Tibial nerve (tissue), 4 donors: ENCODE results near the gene ACP2. TPM values are rescaled to one million over a fixed set of nuclear protein-coding genes. Genes with fewer than 3 reads are reported as not detected.

ENCODE experiments used
- DNase-seq, 2 donors: peaks; one replicate each; pipeline ENCODE4 v3.0.0-alpha.2; 2019; ENCODE audit warnings: low spot score in 2 of 2
- H3K27ac ChIP-seq, 4 donors: fragments of 200-600 bp; sonication (generic) in 3 of 4; one replicate each; pipeline ENCODE4 v1.5.1; 2017 to 2019; ENCODE audit warnings: mild to moderate bottlenecking in 1 of 4
- H3K27me3 ChIP-seq, 2 donors: fragments of 200-600 bp; sonication (generic) in 1 of 2; one replicate each; pipeline versions ENCODE4 v1.5.1 to v1.6.0; 2017 to 2019
- H3K36me3 ChIP-seq, 3 donors: fragments of 200-600 bp; sonication (generic); one replicate each; pipeline ENCODE4 v1.5.1; 2018 to 2019
- H3K4me1 ChIP-seq, 4 donors: fragments of 200-600 bp; sonication (generic) in 3 of 4; one replicate each; pipeline ENCODE4 v1.5.1; 2017 to 2019
- H3K4me3 ChIP-seq, 4 donors: fragments of 200-600 bp; sonication (generic) in 3 of 4; one replicate each; pipeline ENCODE4 v1.5.1; 2017 to 2019; ENCODE audit warnings: mild to moderate bottlenecking in 1 of 4, moderate library complexity in 1 of 4
- H3K9me3 ChIP-seq, 4 donors: fragments of 200-600 bp; sonication (generic) in 3 of 4; one replicate each; pipeline ENCODE4 v1.5.1; 2017 to 2019
- CTCF ChIP-seq, 5 experiments: fragments of 200-600 bp in 3 of 5; fragments of 450-650 bp in 2 of 5; sonication (generic) in 3 of 5; IDR thresholded peaks; one replicate each; pipeline ENCODE4 v1.5.1; 2016 to 2019; ENCODE audit warnings: antibody characterized with exemption in 5 of 5, mild to moderate bottlenecking in 3 of 5, moderate library complexity in 2 of 5
- EP300 ChIP-seq, 2 donors: sonication (generic); formaldehyde crosslinking; IDR thresholded peaks; one replicate each; pipeline ENCODE4 v1.6.1; 2017; ENCODE audit warnings: antibody characterized with exemption in 2 of 2, mild to moderate bottlenecking in 1 of 2
- POLR2A ChIP-seq, 2 donors: fragments of 450-650 bp; IDR thresholded peaks; one replicate each; pipeline ENCODE4 v1.6.1; 2017; ENCODE audit warnings: antibody characterized with exemption in 2 of 2, mild to moderate bottlenecking in 2 of 2, moderate library complexity in 2 of 2
- WGBS, 2 donors: methylation state at CpG; one replicate each; pipeline ENCODE4 v1.1.5; 2018; 5-methylcytosine and 5-hydroxymethylcytosine counted together
- total RNA-seq, 4 donors: library from RNA; depleted of rRNA; stranded (reverse); fragments of >200 nt; gene quantifications; one replicate each; pipeline ENCODE4 v1.1.0, GENCODE V29; 2016

The ACP2 gene
- total RNA-seq, 4 donors from 2014 or later = 38.5 to 88.1 (median 58.8) TPM

GRCh38 chr11:47285969-47286770, 37.6 kb upstream of the ACP2 start:
- H3K4me3 ChIP-seq = no peak overlapping the region
- 91 to 95% methylated on average over 13 of the region's 13 CpGs for WGBS, 2 donors
- no peaks in the 10 kb centered on the region for H3K9me3 ChIP-seq
- DNase-seq = no peak
- H3K27me3 ChIP-seq = no peaks in the 10 kb centered on the region
- peaks cover 17 to 99% (median 52%) of the 10 kb centered on the region in 3 donors for H3K36me3 ChIP-seq
- H3K27ac ChIP-seq = no peak overlapping the region
- H3K4me1 ChIP-seq = no peaks in the 10 kb centered on the region
- TF ChIP-seq EP300 (IDR thresholded peaks at IDR 0.05) (no peak), CTCF (IDR thresholded peaks at IDR 0.05) (no peak), POLR2A (IDR thresholded peaks at IDR 0.05) (no peak)

GRCh38 chr11:47284151-47284550, 35.5 kb upstream of the ACP2 start:
- Histone ChIP-seq H3K4me3 (no peak overlapping the region), H3K9me3 (no peaks in the 10 kb centered on the region), H3K36me3 (peaks cover 13 to 99% (median 57%) of the 10 kb centered on the region in 3 donors), H3K27ac (no peak overlapping the region), H3K27me3 (no peaks in the 10 kb centered on the region), H3K4me1 (no peaks in the 10 kb centered on the region)
- DNase-seq = no peak
- 90 to 99% methylated on average over 3 to 4 of the region's 4 CpGs for WGBS, 2 donors
- no peak for TF ChIP-seq EP300 (IDR thresholded peaks at IDR 0.05)
- no peak for TF ChIP-seq CTCF (IDR thresholded peaks at IDR 0.05)
- TF ChIP-seq POLR2A (IDR thresholded peaks at IDR 0.05) = no peak

- WGBS, 2 donors = 94% methylated on average over 7 of the region's 7 CpGs
- H3K27ac ChIP-seq = no peak overlapping the region
- no peaks in the 10 kb centered on the region for H3K4me1 ChIP-seq
- TF ChIP-seq CTCF (IDR thresholded peaks at IDR 0.05) = no peak
- no peak for TF ChIP-seq POLR2A (IDR thresholded peaks at IDR 0.05)
- TF ChIP-seq EP300 (IDR thresholded peaks at IDR 0.05) = no peak
- H3K4me3 ChIP-seq = no peak overlapping the region
- H3K9me3 ChIP-seq = no peaks in the 10 kb centered on the region
- peaks cover 13 to 100% (median 51%) of the 10 kb centered on the region in 3 donors for H3K36me3 ChIP-seq
- no peaks in the 10 kb centered on the region for H3K27me3 ChIP-seq
- no peak for DNase-seq
Measured at GRCh38 chr11:47282462-47282861, 33.8 kb upstream of the ACP2 start.

GRCh38 chr11:47280860-47281259, 32.2 kb upstream of the ACP2 start:
- WGBS, 2 donors = 55 to 62% methylated on average over 5 of the region's 5 CpGs
- H3K4me1 ChIP-seq = no peaks in the 10 kb centered on the region
- H3K36me3 ChIP-seq = peaks cover 11 to 100% (median 61%) of the 10 kb centered on the region in 3 donors
- H3K4me3 ChIP-seq = no peak overlapping the region
- no peak for DNase-seq
- no peak overlapping the region for H3K27ac ChIP-seq
- TF ChIP-seq CTCF (IDR thresholded peaks at IDR 0.05) (no peak), POLR2A (IDR thresholded peaks at IDR 0.05) (no peak), EP300 (IDR thresholded peaks at IDR 0.05) (no peak)
- H3K27me3 ChIP-seq = no peaks in the 10 kb centered on the region
- no peaks in the 10 kb centered on the region for H3K9me3 ChIP-seq

- Histone ChIP-seq H3K27me3 (no peaks in the 10 kb centered on the region), H3K27ac (no peak overlapping the region), H3K36me3 (peaks cover 5 to 100% (median 63%) of the 10 kb centered on the region in 3 donors), H3K4me3 (no peak overlapping the region), H3K4me1 (no peaks in the 10 kb centered on the region), H3K9me3 (no peaks in the 10 kb centered on the region)
- TF ChIP-seq CTCF (IDR thresholded peaks at IDR 0.05) (no peak), POLR2A (IDR thresholded peaks at IDR 0.05) (no peak), EP300 (IDR thresholded peaks at IDR 0.05) (no peak)
- no peak for DNase-seq
Measured at GRCh38 chr11:47280099-47280498, 31.5 kb upstream of the ACP2 start.
